ENCODE results near the gene KMT2E.

DNA sequence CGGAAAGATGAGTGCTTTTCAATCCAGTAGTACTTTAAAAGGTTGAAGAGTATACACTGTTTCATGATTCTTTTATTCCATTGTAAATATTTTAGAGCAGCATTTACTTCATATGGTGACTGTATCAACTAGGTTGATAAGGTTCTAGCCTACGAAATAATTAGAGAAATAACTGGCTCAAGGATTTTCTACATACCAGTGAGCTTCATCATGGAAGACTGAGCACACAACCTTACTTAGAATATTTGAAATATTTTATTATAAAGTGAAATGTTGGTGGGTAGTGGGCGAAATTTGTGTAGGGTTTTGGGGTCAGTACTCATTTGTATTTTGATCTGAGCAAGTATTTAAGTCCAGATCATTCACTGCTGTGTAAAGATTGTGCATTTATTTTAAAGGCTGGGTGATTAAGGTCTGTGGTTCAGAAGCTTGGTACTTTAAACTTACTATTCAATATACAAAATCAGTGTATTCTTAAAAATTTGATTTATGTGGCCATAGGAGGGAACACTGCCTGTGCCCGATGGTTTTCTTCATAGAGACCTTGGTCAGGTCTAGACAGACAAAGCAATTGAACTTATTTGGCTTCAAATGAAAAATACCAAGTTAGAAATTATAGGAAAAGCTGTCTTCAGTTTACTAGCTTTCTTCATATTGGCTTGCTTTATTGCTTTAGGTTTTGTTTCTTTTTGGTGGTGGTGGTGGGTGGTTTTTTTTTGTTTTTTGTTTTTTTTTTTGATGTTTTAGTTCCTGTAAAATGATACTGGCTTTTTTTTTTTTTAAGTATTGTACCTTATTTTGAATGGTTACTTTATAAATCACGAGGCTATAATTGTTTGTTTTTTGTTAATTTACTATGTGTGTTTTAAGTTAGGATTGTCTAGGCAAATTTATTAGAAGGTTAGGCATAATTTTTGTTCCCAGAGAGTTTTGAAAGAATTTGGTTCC, 3.0 kb downstream of the KMT2E start:
- TF ChIP-seq, protein P1, sequence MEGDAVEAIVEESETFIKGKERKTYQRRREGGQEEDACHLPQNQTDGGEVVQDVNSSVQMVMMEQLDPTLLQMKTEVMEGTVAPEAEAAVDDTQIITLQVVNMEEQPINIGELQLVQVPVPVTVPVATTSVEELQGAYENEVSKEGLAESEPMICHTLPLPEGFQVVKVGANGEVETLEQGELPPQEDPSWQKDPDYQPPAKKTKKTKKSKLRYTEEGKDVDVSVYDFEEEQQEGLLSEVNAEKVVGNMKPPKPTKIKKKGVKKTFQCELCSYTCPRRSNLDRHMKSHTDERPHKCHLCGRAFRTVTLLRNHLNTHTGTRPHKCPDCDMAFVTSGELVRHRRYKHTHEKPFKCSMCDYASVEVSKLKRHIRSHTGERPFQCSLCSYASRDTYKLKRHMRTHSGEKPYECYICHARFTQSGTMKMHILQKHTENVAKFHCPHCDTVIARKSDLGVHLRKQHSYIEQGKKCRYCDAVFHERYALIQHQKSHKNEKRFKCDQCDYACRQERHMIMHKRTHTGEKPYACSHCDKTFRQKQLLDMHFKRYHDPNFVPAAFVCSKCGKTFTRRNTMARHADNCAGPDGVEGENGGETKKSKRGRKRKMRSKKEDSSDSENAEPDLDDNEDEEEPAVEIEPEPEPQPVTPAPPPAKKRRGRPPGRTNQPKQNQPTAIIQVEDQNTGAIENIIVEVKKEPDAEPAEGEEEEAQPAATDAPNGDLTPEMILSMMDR (IDR thresholded peaks at IDR 0.05): no peak
- TF ChIP-seq NR2C2 (CRISPR knock-in tag; IDR thresholded peaks at IDR 0.05): no peak
- no peak for TF ChIP-seq ZNF423 (CRISPR knock-in tag; IDR thresholded peaks at IDR 0.05)
- TF ChIP-seq SP1 (CRISPR knock-in tag; conservative IDR thresholded peaks at IDR 0.05): no peak
